Bronchial epithelial cell (primary cell): ENCODE measurements around the gene RUNX1. TPM values are rescaled to one million over a fixed set of nuclear protein-coding genes. Genes with fewer than 3 reads are reported as not detected.

ENCODE experiments used
- DNase-seq: peaks from one replicate; pipeline ENCODE4 v3.0.0-alpha.2; 2010; ENCODE audit warnings: low read depth
- FAIRE-seq: peaks from 2 replicates; lab custom pipeline; 2011; peaks lifted over from hg19 to GRCh38; lab: Jason Lieb, UNC
- H3K27me3 ChIP-seq: 2 replicates; pipeline ENCODE4 v1.5.1; 2011; ENCODE audit warnings: low read length; ENCODE audit not compliant: control insufficient read depth, insufficient read depth
- H3K36me3 ChIP-seq: 2 replicates; pipeline ENCODE4 v1.5.1; 2011; ENCODE audit warnings: low read length; ENCODE audit not compliant: control insufficient read depth, insufficient read depth
- H3K4me3 ChIP-seq: 2 replicates; pipeline ENCODE4 v1.5.1; 2011; ENCODE audit warnings: mild to moderate bottlenecking, low read depth, low read length, control low read depth
- CTCF ChIP-seq: IDR thresholded peaks from 2 replicates; pipeline ENCODE4 v1.5.1; 2011; ENCODE audit warnings: mild to moderate bottlenecking, moderate library complexity, low read length, control low read depth, inconsistent platforms; ENCODE audit not compliant: insufficient read depth, severe bottlenecking
- total RNA-seq: library from RNA; depleted of rRNA; stranded (reverse); fragments of >200 nt; gene quantifications from 2 replicates; pipeline ENCODE4 v1.2.1, GENCODE V29; 2014

The RUNX1 gene
- total RNA-seq, 1 donor from 2014 or later, result 11.8 TPM

DNA sequence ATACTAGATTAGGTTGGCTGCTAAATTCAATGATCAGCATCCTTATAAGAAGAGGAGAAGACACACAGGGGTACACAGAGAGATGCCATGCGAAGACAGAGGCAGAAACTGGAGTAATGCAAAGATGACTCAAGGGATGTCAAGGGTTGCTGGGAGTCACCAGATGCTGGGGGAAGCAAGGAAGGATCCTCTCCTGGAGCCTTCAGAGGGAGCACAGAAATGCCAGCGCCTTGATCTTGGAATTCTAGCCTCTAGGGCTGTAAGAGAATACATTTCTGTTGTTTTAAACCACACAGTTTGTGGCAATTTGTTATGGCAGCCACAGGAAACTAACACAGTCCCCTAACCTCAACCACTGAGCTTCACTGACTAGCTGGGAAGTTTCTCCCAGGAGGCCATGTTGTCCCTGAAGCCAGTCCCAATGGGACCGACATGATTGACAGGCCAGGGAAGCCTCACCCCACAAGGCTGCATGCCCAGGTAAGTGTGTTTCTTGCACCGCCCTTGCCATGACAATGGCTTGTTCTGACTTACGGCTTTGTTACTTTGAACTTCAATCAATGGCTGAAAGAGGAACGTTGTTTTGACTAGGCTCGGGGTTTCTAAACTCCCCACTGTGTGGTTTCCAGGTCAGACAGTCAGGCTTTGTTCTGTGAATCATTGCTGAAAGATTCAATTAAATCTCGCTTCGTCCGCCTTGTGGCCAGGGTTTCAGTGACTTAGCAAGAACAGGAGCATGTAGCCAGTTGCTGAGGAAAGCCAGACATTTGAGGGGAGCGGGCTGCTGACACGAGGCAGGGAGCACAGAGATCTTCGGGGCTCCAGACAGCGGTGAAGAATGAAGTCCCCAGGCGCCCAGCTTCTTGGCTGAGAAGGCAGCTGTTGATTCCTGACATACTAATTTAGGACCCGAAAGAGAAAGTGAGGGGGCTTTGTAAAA, 62.3 kb downstream of the RUNX1 start:
- no peak overlapping the region for H3K4me3 ChIP-seq
- DNase-seq (no peak), FAIRE-seq (no peak)
- H3K36me3 ChIP-seq, result no peaks in the 10 kb centered on the region
- TF ChIP-seq CTCF, result no peak
- no peaks in the 10 kb centered on the region for H3K27me3 ChIP-seq

GRCh38 chr21:34984356-34985058, 64.6 kb downstream of the RUNX1 start:
- Histone ChIP-seq H3K4me3 (no peak overlapping the region), H3K27me3 (no peaks in the 10 kb centered on the region), H3K36me3 (no peaks in the 10 kb centered on the region)
- TF ChIP-seq CTCF, result no peak
- no peak for DNase-seq
- FAIRE-seq, result no peak

GRCh38 chr21:34983680-34984086, 65.4 kb downstream of the RUNX1 start:
- Histone ChIP-seq H3K4me3 (no peak overlapping the region), H3K36me3 (no peaks in the 10 kb centered on the region), H3K27me3 (no peaks in the 10 kb centered on the region)
- FAIRE-seq (no peak), DNase-seq (peak; percentile 63)
- TF ChIP-seq CTCF, result no peak

DNA sequence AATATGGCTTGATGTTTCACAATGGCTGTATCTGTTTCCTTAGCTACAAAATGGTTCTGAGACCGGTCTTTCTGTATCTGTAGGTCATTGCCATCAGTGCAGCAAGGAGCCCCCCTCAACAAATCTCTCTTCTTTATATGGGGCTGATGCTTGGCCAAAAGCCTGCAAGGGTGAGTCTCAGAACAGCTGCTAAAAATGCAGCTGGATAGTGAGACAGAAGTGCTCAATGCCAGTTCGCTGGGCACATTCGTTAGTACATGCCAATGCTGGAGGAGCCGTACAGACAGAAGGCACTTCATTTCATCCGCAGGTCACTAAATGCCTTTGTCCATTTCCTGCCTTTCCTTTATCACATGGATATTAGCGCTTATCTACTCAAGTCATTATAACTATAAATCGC, 67.3 kb downstream of the RUNX1 start:
- no peaks in the 10 kb centered on the region for H3K27me3 ChIP-seq
- TF ChIP-seq CTCF, result no peak
- no peaks in the 10 kb centered on the region for H3K36me3 ChIP-seq
- no peak overlapping the region for H3K4me3 ChIP-seq
- FAIRE-seq (no peak), DNase-seq (no peak)

DNA sequence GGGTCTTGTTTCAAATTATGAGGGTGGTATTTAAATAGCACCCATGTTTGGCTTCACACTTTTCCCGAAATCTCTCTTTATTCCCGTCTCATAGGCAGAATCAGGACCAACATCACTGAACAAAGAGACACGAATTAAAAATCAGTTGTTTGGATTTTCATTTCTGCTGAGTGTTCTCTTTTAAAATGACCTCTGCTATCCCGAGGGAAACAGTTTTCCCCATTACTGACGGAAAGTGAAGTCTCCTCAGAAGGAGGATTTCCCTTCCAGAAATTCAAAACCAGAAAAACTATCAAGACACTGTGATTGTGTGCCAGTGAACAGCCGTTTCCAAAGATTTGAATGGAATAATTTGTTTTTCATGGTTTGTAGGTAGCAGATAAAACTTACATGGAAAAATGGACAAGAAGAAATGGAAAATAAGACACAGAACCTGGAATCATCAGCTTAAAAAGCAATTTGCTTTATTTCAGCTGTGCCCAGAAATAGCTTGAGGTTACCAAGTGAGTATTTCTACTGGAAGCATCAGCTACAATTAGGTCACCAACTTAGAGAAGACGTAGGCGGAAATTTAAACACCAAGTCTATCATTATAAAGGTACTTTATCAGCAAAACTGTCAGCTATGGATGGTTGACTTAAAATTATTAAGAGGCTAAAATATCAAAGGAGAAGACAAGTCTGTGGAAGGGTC, 68.5 kb downstream of the RUNX1 start:
- H3K27me3 ChIP-seq, result no peaks in the 10 kb centered on the region
- no peak for FAIRE-seq
- no peak for DNase-seq
- H3K4me3 ChIP-seq, result no peak overlapping the region
- H3K36me3 ChIP-seq, result no peaks in the 10 kb centered on the region
- no peak for TF ChIP-seq CTCF
